Measurements from ENCODE around the gene RARB.

GRCh38 chr3:25635038-25635437 lies 207.0 kb downstream of the RARB start:
- TF ChIP-seq, protein P1, sequence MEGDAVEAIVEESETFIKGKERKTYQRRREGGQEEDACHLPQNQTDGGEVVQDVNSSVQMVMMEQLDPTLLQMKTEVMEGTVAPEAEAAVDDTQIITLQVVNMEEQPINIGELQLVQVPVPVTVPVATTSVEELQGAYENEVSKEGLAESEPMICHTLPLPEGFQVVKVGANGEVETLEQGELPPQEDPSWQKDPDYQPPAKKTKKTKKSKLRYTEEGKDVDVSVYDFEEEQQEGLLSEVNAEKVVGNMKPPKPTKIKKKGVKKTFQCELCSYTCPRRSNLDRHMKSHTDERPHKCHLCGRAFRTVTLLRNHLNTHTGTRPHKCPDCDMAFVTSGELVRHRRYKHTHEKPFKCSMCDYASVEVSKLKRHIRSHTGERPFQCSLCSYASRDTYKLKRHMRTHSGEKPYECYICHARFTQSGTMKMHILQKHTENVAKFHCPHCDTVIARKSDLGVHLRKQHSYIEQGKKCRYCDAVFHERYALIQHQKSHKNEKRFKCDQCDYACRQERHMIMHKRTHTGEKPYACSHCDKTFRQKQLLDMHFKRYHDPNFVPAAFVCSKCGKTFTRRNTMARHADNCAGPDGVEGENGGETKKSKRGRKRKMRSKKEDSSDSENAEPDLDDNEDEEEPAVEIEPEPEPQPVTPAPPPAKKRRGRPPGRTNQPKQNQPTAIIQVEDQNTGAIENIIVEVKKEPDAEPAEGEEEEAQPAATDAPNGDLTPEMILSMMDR (IDR thresholded peaks at IDR 0.05): no peak
- TF ChIP-seq POLR2A (IDR thresholded peaks at IDR 0.05): no peak
